ENCODE results near the gene RIN1.
"Not testable (repeated sequence)": the region's sequence is repeated elsewhere in the genome, so short reads cannot be mapped to it uniquely, and the experiment has no call there.

Gene RIN1

DNA sequence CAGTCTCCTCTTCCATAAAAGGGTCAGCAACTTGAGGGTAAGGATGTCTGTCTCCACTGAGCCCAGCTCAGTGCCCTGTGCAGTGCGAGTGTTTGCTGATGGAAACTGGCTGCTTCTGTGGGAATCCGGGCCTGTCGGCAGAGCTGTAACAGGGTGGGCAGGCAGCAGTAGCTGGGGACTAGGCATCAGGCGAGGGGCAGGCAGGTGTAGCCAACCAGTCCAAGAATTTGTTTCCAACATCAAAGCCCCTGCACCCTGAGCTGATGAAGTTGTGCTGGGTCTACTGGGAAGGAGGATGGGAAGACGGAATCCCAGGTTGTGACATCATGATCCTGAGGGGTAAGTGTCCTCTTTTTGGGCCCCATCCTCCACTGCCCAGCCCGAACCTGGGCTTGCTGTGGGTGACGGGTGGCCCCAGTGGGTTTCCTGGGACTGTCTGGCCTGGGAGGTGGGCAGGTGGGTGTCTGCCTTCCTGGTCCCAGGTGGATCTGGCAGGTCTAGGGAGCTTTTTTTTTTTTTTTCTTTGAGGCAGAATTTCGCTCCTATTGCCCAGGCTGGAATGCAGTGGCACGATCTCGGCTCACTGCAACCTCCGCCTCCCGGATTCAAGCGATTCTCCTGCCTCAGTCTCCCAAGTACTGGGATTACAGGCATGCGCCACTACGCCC lies 24.3 kb upstream of the RIN1 start:
- no peak for DNase-seq (ENCODE audit: low read depth in 2 of 3, low spot score in 2 of 3)

DNA sequence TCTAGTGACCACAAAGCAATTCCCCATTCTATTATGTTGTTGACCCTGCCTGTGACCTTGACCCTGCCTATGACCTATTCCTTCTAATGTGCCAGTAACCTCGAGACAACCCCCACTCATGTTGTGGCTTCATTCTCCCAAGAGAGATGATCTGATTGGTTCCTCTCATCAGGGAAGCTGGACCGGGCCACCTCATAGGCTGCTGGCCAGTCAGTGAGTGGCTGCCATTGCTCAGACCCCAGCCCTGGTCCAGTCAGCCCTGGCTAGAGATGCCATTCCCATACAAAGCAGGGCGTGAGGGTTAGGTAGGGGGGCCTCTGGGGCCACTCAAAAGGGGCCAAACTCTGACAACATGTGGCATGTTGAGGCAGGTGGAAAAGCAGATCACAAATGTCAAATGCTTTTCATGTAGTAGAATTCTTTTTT lies 23.4 kb upstream of the RIN1 start:
- no peak for DNase-seq (ENCODE audit: low read depth in 2 of 3, low spot score in 2 of 3)

DNA sequence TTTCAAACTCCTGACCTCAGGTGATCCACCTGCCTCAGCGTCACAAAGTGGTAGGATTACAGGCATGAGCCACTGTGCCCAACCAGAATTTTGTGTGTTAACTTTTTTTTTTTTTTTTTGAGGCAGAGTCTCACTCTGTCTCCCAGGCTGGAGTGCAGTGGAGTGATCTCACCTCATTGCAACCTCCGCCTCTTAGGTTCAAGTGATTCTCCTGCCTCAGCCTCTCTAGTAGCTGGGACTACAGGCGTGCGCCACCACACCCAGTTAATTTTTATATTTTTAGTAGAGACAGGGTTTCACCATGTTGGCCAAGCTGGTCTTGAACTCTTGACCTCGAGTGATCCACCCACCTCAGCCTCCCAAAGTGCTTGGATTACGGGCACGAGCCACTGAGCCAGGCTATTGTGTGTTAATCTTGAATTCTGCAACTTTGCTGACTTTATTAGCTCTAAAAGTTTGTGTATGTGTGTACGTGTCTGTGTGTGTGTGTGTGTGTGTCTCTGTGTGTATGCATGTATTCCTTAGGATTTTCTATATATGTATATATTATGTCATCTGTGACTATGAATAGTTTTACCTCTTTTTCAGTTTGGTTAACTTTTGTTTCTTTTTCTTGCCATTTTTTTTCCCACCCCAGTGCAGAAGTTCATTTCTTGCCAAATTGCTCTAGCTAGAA lies 14.5 kb upstream of the RIN1 start:
- DNase-seq (ENCODE audit: low read depth in 2 of 3, low spot score in 2 of 3) = not testable (repeated sequence)

DNA sequence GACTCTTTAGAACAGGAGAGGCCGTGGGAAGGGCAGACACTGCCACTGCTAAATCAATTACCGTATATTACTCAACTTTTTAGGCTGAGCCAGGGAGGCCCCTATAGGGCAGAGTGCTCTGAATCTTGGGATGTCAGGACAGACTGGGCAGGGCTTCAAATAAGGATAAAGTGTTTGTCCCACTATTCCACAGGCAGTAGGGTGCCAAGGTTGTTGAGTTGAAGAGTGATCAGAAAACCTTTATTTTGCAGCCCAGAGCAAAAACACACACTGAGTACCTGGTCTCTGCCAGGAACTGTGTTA lies 12.8 kb upstream of the RIN1 start:
- no peak for DNase-seq (ENCODE audit: low read depth in 2 of 3, low spot score in 2 of 3)

DNA sequence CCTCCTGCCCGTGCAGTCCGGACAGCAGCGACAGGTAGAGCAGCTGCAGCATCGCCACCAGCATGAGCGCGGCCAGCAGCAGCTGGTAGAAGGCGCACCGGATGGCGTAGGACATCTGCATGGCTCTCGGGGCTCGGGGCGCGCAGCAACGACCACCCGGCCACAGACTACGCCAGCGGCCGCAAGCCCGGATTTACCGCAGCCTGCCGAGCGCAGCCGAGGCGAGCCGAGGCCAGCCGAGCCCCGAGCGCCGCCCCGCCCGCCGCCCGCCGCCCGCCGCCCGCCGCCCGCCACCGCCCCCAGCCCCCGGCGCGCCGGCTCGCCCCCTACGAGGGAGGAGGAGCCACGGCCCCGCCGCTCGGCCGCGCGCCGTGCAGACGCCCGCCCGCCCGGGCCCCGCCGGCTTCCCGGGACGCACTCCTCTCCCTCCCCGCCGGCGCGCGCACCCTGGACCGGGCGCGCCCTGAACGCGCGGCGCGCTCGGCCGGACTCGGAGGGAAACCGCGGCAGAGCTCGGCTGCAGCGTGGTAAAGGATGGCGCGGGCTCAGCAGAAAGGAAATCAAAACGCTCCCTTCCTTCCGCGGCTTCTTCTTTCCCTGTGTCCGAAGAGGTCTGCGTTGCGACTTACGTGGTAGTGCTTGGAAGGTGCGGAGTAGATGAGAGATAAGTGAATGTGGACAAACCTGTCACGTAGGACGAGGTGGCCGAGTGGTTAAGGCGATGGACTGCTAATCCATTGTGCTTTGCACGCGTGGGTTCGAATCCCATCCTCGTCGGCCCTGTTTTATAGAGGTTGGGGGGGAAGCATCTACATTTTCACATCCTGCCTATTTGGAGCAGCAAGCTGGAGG lies 11.4 kb upstream of the RIN1 start, which contains the start of gene B4GAT1:
Gene B4GAT1, minus strand, starts transcription at position 205 of the 852 bp plus-strand sequence. Its CDS starts 84 bp downstream, at position 121.
- peak; percentile 62 to 94 (median 91) for DNase-seq (ENCODE audit: low read depth in 2 of 3, low spot score in 2 of 3)

DNA sequence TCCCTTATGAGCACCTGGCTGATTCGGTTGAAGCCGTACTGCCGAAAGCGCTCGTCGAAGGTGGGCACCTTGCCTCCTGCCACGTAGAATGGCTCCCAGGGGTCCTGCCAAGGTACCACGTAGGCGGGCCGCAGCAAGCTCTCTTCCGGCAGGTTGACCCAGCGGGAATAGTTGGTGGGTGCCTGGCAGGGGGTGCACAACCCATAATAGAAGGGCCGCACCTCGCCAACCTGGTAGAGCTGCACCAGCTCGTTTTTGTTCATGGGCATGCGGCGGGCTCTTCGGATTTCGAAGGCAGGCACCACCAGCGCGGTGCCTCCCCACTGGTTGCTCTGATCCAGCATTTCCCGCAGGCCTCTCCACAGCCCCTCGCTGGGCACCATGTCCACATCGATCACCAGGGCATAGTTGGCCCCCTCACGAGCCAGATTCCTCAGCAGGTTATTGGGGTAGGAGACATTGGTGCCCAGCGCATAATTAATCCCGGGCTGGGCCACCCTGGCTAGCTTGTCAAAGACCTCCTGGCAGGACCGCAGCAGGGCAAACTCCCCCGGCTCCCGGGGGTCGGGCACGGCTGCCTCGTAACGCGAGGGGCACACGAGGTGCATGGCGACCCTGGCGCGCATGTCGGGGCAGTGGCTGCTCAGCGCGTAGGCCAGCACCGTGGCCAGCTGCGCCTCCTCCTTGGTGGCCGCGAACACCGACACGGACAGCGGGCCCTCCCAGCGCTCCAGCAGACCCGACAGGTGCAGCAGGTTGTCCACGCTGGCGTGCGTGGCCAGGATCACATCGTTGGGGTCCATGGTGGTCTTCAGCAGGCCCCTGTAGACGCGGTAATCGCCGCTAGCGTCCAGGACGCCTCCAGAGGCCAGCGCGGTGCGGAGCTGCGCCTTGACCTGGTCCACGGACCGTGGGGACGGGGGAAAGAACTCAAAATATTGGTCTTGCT lies 10.5 kb upstream of the RIN1 start:
- DNase-seq (ENCODE audit: low read depth in 2 of 3, low spot score in 2 of 3) = no peak

DNA sequence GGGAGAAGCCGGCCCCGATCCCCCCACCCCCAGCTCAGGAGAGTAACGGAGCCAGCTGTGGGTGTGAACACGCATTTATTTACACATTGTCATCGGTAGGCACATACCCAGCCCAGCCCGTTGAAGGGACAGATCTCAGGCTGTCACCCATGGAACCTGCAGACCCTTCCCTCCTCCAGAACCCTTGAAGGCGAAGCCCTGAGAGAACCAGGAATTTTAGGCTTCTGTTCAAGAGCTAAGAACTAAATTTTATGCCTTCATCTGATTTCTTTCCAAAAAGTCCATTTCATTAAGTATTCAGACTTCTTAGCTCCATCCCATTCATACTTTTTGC lies 9.0 kb upstream of the RIN1 start:
- no peak for DNase-seq (ENCODE audit: low read depth in 2 of 3, low spot score in 2 of 3)

DNA sequence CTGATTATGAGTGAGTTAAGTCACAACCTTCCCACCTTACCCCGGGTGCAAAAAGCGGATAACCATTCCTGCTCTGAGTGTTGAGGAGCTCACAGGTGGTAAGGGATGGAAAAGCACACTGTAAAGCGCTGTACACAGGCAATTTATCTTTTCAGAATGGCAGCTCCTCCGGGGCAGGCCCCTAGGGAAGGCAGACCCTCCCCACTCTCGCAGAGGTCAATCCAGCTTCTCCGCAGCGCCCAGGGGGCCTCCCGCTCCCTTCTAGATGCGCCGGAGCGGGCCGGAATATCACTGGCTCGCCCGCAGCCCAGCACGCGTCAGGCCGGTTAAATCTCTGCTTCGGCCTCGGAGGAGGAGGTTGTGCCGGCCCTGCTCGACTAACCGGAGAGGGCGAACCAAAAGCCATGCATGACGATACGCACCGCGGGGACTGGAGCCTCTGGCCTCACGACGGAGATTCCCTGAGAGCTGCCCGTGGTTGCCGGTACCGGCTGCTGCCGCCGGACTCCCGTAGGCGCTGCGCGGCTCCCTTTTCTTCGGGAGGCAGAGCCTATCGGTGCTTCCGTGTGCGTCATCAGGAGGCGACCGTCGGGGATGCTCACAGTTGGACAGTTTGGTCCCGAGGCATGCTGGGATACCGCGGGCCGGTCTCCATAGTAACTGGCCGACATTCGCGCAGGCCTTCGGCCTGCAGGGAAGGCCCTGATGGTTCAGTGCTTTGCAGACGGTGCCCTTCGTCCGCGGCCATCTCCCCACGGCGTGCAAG lies 8.5 kb upstream of the RIN1 start, which contains the start of gene BRMS1:
Gene BRMS1, minus strand, starts transcription at position 555 of the 766 bp plus-strand sequence. CDS start 2,870 bp downstream, outside the sequence.
- peak; percentile 81 to 95 (median 92) for DNase-seq (ENCODE audit: low read depth in 2 of 3, low spot score in 2 of 3)

DNA sequence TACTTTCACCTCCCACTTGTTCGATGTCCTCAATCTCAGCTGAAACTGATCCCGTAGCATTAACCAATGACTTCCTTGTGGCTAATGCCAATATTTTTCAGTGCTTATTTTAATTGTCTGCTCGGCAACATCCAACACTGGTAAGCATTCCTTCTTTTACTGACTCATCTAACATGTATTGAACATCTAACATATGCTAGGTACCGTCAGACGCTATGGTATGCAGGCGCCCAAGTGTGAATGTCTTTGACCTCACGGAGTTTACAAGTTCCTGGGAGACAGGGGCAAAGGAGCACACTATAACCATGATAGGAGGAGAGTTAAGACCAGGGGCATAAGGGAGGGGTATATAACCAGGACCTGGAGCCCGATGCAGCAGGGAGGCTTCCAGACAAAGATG lies 6.9 kb upstream of the RIN1 start:
- no peak for DNase-seq (ENCODE audit: low read depth in 2 of 3, low spot score in 2 of 3)

DNA sequence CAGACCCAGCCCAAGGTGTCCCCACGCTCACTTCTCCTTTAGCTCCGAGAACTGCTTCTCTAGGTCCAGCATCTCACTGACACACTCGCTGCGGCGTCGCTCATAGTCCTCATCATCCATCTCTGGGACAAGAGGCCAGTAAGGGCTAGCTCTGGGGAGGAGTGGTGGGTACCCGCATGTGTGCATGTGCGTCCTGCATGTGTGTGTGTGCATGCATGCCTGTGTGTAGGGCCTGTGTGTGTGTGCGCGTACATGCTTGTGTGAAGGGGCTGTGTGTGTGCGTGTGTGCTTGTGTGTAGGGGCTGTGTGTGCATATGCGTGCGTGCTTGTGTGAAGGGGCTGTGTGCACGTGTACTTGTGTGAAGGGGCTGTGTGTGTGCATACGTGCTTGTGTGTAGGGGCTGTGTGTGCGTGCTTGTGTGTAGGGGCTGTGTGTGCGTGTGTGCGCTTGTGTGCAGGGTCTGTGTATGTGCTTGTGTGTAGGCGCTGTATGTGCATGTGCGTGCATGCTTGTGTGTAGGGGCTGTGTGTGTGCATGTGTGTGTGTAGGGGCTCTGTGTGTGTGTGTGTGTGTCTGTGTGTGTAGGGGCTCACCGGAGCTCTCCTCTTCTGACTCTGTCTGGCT lies 5.4 kb upstream of the RIN1 start:
- no peak for DNase-seq (ENCODE audit: low read depth in 2 of 3, low spot score in 2 of 3)

DNA sequence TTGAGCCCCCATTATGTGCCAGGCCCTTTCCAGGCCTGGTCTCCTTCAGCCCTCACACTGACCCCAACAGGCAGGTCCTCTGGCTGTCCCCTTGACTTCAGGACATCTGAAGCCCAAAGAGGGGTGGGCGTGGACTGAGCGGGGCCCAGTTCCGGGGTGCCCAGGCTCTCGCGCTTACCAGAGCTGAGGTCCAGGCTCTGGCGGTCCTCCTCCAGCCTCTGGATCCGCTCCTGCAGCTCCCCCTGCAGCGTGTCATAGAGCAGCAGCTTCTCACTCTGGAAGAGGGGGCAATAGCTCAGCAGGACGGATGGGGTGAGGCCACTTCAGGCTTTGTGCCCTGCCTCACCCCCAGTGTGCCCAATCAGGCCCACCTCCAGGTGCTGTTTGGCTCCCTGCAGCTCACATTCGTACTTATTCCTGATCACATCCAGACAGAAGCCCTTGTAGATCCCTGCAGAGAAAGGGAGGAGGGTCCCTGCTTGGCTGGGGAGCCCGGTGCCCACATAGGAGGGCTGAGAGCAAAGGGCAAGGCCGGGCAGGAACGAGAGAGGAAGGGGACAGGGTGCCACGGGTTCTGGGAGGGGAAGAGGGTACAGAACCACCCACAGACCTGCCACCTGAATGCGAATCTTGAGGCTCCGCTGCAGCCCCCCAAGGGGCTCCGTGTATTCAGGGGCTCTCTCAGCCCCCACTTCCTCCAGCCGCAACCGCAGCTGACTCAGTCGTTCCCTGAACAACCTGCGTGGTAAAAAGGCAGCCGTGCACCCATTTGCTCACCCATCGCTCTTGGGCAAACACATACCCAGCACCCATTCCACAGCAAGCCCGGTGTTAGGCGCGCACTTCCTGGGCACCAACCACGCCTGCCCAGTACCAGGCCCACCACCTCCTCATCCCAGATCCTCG lies 4.6 kb upstream of the RIN1 start:
- DNase-seq (ENCODE audit: low read depth in 2 of 3, low spot score in 2 of 3) = no peak

DNA sequence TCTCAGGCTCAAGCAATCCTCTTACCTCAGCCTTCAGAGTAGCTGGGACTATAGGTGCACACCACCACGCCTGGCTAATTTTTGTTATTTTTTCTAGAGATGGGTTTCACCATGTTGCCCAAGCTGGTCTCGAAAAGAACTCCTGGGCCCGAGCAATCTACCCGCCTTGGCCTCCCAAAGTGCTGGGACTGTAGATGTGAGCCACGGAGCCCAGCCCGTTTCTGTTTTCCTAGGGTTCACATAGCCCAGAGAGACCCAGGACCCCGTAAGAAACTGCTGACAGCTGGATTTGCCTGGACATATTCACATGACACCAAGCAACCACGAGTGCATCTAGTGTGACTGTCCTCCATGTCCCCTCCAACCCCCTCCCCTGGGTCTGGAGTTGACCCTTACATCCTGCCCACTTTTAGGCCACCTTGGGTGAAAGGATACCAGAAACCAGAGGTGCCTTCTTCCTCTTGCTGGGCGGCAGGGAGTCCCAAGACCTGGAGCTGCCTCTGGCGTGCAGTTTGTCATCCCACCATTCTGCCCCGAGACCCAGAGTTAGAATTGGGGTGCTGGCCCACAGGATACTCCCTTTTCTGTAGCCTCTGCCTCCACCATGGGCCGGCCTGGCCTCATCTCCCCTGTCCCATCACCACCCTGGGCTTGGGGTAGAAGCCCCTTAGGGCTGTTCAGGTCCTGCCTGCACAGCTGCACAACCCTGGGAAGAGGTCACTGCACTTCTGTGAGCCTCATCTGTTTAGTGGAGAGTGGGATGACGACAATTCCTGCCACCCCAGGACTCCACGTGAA lies 3.7 kb upstream of the RIN1 start:
- no peak for DNase-seq (ENCODE audit: low read depth in 2 of 3, low spot score in 2 of 3)

DNA sequence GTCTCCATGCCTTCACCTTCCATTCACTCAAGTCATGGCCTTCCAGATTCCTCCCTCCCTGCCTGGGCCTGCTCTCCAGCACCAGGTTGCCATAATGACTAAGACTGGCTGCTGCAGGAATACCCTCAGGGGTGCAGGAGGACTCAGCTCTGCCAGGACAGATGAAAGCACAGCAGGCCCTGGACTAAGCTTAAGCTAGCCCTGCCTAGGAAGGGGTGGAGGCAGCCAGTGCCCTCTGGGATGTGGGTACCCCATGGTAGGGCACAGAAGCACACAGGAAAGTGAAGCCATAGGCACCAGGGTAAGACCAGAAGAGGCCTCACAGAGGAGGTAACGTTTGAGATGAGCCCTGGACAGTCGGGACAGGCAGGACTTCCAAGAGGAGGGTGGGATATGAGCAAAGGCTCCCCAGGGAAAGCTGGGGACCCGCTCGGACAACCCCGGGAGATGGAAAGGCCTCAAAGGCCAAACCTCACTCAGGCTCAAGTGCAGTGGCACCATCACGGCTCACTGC lies 3.0 kb upstream of the RIN1 start:
- DNase-seq (ENCODE audit: low read depth in 2 of 3, low spot score in 2 of 3) = no peak

DNA sequence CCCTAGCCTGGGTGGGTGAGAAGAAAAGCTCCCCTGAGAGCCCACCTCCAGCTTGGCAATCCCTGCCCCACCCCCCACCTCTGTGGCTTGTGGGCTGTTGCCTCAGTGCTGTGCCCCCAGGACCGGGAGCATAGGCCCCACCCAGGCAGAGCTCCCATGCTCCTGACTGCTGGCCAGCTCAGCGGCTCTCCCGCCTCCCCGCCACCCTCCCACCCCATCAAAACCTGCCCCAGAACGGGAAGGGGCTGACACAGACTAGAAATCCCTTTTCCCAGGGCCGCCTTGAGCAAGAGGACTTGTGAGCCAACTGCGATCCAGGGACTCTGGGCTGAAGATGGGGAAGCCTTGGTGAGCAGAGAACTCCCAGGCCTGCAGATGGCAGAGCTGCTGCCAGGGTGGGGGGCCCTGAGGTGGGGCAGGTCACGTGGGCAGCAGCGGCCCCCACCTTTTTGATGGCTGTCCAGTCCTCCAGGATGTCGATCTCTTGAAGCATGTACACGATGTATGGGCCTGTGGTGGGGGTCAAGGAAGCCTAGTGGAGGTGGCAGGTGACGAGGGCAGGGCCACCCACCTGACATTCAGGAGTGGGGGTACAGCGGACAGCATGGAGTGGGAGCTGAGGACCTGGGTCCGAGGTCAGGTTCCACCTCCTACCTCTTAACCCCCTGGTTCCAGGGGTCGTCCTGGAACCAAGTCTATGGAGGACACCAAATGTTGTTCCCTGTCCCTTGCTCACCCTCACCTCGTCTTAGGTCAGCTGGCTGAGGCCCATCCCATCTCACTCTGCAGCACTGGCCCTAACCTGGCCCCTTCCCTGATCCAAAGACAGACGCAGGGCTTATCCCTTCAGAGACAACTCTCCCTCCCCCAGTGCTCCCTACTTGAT lies 2.3 kb upstream of the RIN1 start:
- no peak for DNase-seq (ENCODE audit: low read depth in 2 of 3, low spot score in 2 of 3)

DNA sequence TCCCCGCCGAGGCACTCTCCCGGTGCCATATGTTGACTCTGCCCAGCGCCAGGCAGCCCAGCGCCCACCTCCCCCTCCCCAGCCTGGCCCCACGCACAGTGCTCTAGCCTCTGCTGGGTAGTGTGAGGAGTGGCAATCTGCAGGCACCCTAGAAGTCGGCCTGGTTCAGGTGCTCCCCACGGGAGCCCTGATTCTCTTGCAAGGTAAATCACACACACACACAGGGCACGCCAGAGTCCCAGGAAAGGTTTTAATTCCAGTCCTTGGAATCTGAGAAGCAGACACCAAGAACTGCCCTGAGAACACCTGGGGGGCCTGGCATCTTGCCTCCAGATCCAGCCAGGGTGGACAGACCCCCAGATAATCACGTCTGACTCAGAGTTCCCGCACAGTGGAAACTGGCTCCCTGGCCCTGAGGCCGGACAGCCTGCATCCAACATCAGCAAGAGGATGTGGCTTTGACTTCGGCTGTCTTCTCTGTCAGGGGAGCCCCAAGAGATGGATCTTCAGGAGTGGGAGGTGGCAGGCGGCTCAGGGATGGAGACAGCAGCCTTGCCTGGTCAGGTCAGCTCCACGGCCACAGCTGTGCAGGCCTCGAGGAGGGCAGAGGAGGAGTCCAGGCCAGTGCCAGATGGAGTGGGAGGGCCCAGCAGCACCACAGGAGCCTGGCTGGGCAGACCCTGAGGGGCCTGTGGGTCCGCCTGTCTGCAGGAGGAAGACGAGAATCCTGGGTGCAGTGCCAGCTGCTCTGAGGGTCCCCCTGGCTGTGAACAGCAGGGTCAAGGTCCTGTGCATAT lies 1.1 kb upstream of the RIN1 start:
- no peak for DNase-seq (ENCODE audit: low read depth in 2 of 3, low spot score in 2 of 3)

Measured in activated CD8-positive, alpha-beta memory T cell treated with anti-CD3 and anti-CD28 coated beads for 48 hours (primary cell).